GM21423 (cell line): Measurements from ENCODE around the gene NXPH3.

Source experiments
- ATAC-seq: cut with Tn5 transposase; IDR thresholded peaks from one replicate; pipeline ENCODE4 v1.9.1; 2021; ENCODE audit warnings: mild to moderate bottlenecking, moderate library complexity; ENCODE audit not compliant: unreplicated experiment

NXPH3 gene

DNA sequence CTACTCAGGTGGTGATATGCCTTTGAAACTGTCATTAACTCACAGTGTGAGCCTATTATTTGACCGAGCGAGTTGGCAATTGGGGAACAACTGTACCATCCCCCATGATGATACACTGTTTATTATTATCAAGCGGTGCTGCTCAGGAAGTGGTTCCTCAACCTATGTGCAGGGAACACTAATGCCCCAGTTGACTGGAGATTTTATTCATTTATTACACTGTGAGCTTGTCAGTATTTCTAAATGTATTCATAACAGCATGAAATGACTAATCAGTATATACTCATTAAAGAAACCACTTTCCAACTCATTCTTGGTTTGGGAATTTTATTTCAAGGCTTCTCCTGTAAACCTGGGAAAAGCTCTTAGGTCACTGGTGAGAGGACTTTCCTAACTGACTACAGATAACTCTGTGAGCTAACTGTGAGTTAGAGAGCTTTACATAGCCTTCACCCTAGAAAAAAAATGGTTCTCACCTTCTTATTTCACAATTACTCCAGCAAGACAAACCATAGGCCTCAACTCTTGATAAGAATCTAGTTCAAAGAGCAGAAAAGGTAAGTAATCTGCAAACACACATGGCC lies 42.4 kb downstream of the NXPH3 start:
- ATAC-seq = no peak

DNA sequence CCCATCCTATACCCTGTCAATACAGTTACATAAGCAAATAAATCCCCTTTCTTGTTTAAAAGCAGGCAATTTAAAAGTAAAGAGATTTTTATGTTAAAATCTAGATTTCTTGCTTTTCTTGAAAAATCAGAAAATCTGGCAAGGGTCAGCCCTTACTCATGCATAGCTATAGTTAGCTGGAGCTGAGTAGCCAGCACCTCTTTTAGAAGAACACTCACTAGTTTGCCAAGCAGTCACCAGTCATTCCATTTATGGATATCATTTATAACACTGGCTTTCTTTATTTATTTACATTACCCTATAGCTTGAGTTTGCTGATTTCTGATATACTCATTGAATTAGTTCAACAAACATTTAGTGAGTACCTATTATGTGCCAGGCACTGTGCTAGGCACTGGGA lies 45.7 kb downstream of the NXPH3 start:
- ATAC-seq = no peak

- ATAC-seq = no peak
These were observed 46.4 kb downstream of the NXPH3 start for GRCh38 chr17:49621946-49622529.

DNA sequence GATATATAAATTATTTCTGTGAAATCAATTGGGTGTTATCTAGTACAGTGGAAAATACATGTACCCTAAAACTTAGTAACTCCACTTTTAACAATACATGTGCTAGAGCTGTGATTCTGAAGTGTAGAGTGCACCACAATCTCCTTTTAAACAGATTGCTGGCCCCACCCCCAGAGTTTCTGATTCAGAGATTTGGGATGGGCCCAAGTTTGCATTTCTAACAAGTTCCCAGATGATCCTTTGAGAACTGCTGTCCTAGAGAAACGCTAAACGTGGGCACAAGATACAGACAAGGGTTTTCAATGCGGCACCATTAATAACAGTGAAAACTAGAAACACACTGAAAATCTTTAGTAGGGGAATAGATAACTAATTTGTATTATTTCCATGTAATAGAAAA lies 49.2 kb downstream of the NXPH3 start:
- ATAC-seq = no peak

DNA sequence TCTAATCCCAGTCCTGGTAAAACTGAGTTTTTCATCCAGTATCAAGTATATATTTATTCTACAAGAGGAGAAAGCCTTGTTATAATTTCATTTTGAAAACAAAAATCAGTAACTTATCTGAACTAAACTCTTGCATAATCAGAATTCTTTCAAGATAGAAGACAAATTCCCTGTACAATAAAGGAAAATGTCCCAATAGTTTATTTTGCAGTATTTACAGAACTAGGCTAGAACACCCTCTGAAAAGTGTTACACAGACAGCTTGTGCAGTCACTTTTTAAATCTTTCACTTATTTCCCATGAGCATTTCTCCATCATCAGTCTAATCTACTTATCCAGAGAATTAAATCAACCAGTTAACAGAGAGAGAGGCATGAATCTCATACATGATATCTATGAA lies 53.8 kb downstream of the NXPH3 start:
- ATAC-seq = no peak

DNA sequence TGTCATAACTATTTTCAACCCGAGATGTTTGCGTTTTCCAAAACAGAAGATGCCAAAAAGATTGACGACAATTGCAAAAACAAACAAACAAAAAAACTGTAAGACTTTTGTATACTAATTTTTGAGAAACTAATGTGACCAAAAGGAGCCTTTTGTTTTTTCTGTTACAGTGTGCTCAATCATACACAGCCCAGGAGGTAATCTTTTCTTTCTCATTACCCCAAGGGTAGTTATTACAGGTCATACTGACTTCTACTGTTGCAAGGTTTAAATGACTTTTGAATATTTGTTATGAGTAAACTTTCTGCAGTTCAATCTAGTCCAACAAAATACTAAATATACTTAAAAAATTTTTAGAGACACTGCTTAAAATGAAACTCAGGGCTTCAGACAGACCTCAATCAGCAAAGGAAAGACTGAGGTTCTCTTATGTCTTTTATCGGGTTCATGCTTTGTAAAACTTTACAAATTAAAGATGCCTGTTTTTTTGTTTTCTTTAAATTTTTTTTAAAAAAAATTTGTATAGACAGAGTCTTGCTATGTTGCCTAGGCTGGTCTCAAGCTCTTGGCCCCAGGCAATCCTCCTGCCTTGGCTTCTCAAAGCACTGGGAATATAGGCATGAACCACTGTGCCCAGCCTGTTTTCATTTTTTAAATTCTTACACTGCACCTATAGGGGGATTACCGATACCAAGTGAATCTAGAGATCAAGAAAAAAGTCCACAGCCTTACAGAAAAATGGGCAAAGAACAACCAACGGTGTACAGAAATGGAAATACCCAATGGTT lies 54.6 kb downstream of the NXPH3 start:
- ATAC-seq = no peak

DNA sequence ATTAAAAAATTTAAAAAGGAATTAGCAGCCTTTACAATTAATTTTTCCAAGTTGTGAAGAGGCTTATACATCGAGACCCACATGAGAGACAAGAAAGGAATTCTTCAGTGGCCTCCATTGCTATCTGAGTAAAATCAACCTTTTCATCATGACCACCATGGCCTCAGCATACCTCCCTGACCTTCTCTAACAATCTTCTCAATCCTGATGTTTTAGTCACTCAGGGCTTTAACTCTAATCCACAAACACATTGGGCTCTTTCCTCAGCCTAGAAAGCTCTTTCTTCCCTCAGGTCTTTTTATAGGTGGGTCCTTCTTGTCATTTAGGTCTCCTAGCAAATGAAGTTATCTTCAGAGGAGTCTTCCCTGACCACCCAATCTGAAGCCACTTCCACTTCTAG lies 55.8 kb downstream of the NXPH3 start:
- no peak for ATAC-seq
